Stomach (tissue), 4 donors: Measurements from ENCODE around the gene REC114.

ENCODE experiments used
- EP300 ChIP-seq: sonication (generic); formaldehyde crosslinking; IDR thresholded peaks from one replicate; pipeline ENCODE4 v1.6.1; 2017; ENCODE audit warnings: antibody characterized with exemption
- POLR2A ChIP-seq, 4 donors: fragments of 450-650 bp; IDR thresholded peaks; one replicate each; pipeline ENCODE4 v1.6.1; 2016; ENCODE audit warnings: antibody characterized with exemption in 4 of 4, control low read depth in 2 of 4, mild to moderate bottlenecking in 1 of 4, moderate library complexity in 1 of 4
- POLR2AphosphoS5 ChIP-seq, 3 donors: sonication (generic); formaldehyde crosslinking; IDR thresholded peaks; one replicate each; pipeline ENCODE4 v1.6.1; 2016; ENCODE audit warnings: antibody characterized with exemption in 3 of 3
- TF ChIP-seq, protein P1 (sequence below), 7 experiments: fragments of 450-650 bp in 4 of 7; fragments of 200-600 bp in 3 of 7; sonication (generic) in 3 of 7; IDR thresholded peaks; one replicate each; pipeline ENCODE4 v1.5.1; 2016 to 2019; ENCODE audit warnings: antibody characterized with exemption in 7 of 7, control low read depth in 2 of 7, mild to moderate bottlenecking in 1 of 7

DNA sequence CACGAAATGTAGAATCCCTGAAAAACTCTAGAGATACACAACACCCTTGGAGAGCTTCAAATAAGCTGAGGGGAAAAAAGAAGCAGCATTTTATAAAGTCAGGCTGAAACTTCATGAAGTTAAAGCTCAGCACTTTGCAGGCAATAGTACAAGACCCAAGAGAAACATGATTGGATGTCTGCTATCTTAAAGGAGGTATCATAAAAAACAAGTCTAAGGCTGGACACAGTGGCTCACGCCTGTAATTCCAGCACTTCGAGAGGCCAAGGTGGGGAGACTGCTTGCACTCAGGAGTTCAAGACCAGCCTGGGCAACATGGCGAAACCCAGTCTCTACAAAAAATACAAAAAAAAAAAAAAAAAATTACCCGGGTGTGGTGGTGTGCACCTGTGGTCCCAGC is 147.3 kb downstream of the REC114 start:
- TF ChIP-seq, protein P1, sequence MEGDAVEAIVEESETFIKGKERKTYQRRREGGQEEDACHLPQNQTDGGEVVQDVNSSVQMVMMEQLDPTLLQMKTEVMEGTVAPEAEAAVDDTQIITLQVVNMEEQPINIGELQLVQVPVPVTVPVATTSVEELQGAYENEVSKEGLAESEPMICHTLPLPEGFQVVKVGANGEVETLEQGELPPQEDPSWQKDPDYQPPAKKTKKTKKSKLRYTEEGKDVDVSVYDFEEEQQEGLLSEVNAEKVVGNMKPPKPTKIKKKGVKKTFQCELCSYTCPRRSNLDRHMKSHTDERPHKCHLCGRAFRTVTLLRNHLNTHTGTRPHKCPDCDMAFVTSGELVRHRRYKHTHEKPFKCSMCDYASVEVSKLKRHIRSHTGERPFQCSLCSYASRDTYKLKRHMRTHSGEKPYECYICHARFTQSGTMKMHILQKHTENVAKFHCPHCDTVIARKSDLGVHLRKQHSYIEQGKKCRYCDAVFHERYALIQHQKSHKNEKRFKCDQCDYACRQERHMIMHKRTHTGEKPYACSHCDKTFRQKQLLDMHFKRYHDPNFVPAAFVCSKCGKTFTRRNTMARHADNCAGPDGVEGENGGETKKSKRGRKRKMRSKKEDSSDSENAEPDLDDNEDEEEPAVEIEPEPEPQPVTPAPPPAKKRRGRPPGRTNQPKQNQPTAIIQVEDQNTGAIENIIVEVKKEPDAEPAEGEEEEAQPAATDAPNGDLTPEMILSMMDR (IDR thresholded peaks at IDR 0.05), result no peak
- no peak for TF ChIP-seq POLR2A (IDR thresholded peaks at IDR 0.05)
- TF ChIP-seq POLR2AphosphoS5 (IDR thresholded peaks at IDR 0.05), result no peak
- TF ChIP-seq EP300, result no peak
